ENCODE measurements around the gene MIER2. TPM values are rescaled to one million over a fixed set of nuclear protein-coding genes. Genes with fewer than 3 reads are reported as not detected.

Gene MIER2
- total RNA-seq, 1 donor, result 14.8 TPM

GRCh38 chr19:372306-372890 lies 27.8 kb upstream of the MIER2 start:
- no peaks in the 10 kb centered on the region for H4K20me1 ChIP-seq (ENCODE audit: insufficient read depth, low read length)
- no peak overlapping the region for H3K27ac ChIP-seq (ENCODE audit: low read depth, low read length)
- no peak overlapping the region for H2AFZ ChIP-seq (ENCODE audit: low read length)
- peak; percentile 91 for DNase-seq (ENCODE audit: insufficient read length, low spot score, missing footprints)
- H3K4me1 ChIP-seq (ENCODE audit: insufficient read depth, low read length), result no peaks in the 10 kb centered on the region
- H3K4me2 ChIP-seq (ENCODE audit: insufficient read depth, low read length), result no peak overlapping the region
- no peaks in the 10 kb centered on the region for H3K36me3 ChIP-seq (ENCODE audit: insufficient read depth, low read length)
- H3K4me3 ChIP-seq (ENCODE audit: insufficient read depth, low read length), result no peak overlapping the region
- H3K27me3 ChIP-seq (ENCODE audit: insufficient read depth, low read length), result peaks cover 56% of the 10 kb centered on the region
- no peak for TF ChIP-seq CTCF (IDR thresholded peaks at IDR 0.05; ENCODE audit: extremely low read depth, low read depth, low read length)
- no peaks in the 10 kb centered on the region for H3K9me3 ChIP-seq (ENCODE audit: low read depth, low read length)
- no peaks in the 10 kb centered on the region for H3K79me2 ChIP-seq (ENCODE audit: insufficient read depth, low read length)

GRCh38 chr19:371501-372168 lies 27.0 kb upstream of the MIER2 start:
- TF ChIP-seq CTCF (IDR thresholded peaks at IDR 0.05; ENCODE audit: extremely low read depth, low read depth, low read length), result no peak
- Histone ChIP-seq H3K27ac (ENCODE audit: low read depth, low read length) (no peak overlapping the region), H3K4me1 (ENCODE audit: insufficient read depth, low read length) (no peaks in the 10 kb centered on the region), H4K20me1 (ENCODE audit: insufficient read depth, low read length) (no peaks in the 10 kb centered on the region), H3K9me3 (ENCODE audit: low read depth, low read length) (no peaks in the 10 kb centered on the region), H3K79me2 (ENCODE audit: insufficient read depth, low read length) (no peaks in the 10 kb centered on the region), H3K4me2 (ENCODE audit: insufficient read depth, low read length) (no peak overlapping the region), H3K4me3 (ENCODE audit: insufficient read depth, low read length) (no peak overlapping the region), H3K27me3 (ENCODE audit: insufficient read depth, low read length) (peaks cover 59% of the 10 kb centered on the region), H3K36me3 (ENCODE audit: insufficient read depth, low read length) (no peaks in the 10 kb centered on the region), H2AFZ (ENCODE audit: low read length) (no peak overlapping the region)
- peak; percentile 69 for DNase-seq (ENCODE audit: insufficient read length, low spot score, missing footprints)

GRCh38 chr19:370641-371330 lies 26.2 kb upstream of the MIER2 start:
- Histone ChIP-seq H3K36me3 (ENCODE audit: insufficient read depth, low read length) (no peaks in the 10 kb centered on the region), H2AFZ (ENCODE audit: low read length) (no peak overlapping the region), H3K27me3 (ENCODE audit: insufficient read depth, low read length) (peaks cover 59% of the 10 kb centered on the region), H3K4me3 (ENCODE audit: insufficient read depth, low read length) (no peak overlapping the region), H3K27ac (ENCODE audit: low read depth, low read length) (no peak overlapping the region), H3K79me2 (ENCODE audit: insufficient read depth, low read length) (no peaks in the 10 kb centered on the region), H3K4me1 (ENCODE audit: insufficient read depth, low read length) (no peaks in the 10 kb centered on the region), H4K20me1 (ENCODE audit: insufficient read depth, low read length) (no peaks in the 10 kb centered on the region), H3K9me3 (ENCODE audit: low read depth, low read length) (no peaks in the 10 kb centered on the region), H3K4me2 (ENCODE audit: insufficient read depth, low read length) (no peak overlapping the region)
- no peak for TF ChIP-seq CTCF (IDR thresholded peaks at IDR 0.05; ENCODE audit: extremely low read depth, low read depth, low read length)
- peak; percentile 39 for DNase-seq (ENCODE audit: insufficient read length, low spot score, missing footprints)

GRCh38 chr19:369876-370275 lies 25.3 kb upstream of the MIER2 start:
- H3K79me2 ChIP-seq (ENCODE audit: insufficient read depth, low read length), result no peaks in the 10 kb centered on the region
- H4K20me1 ChIP-seq (ENCODE audit: insufficient read depth, low read length), result no peaks in the 10 kb centered on the region
- no peaks in the 10 kb centered on the region for H3K9me3 ChIP-seq (ENCODE audit: low read depth, low read length)
- H3K27ac ChIP-seq (ENCODE audit: low read depth, low read length), result no peak overlapping the region
- no peak for TF ChIP-seq CTCF (IDR thresholded peaks at IDR 0.05; ENCODE audit: extremely low read depth, low read depth, low read length)
- no peak overlapping the region for H2AFZ ChIP-seq (ENCODE audit: low read length)
- peak; percentile 13 for DNase-seq (ENCODE audit: insufficient read length, low spot score, missing footprints)
- no peaks in the 10 kb centered on the region for H3K36me3 ChIP-seq (ENCODE audit: insufficient read depth, low read length)
- H3K27me3 ChIP-seq (ENCODE audit: insufficient read depth, low read length), result peaks cover 54% of the 10 kb centered on the region
- no peak overlapping the region for H3K4me2 ChIP-seq (ENCODE audit: insufficient read depth, low read length)
- H3K4me1 ChIP-seq (ENCODE audit: insufficient read depth, low read length), result no peaks in the 10 kb centered on the region
- no peak overlapping the region for H3K4me3 ChIP-seq (ENCODE audit: insufficient read depth, low read length)
